NCI-H2196 treated with DMSO at 0.1 percent for 48 hours (cell line): Measurements from ENCODE around the gene NTM.
"Not testable (repeated sequence)": the region's sequence is repeated elsewhere in the genome, so short reads cannot be mapped to it uniquely, and the experiment has no call there.

Source experiments
- DNase-seq: peaks from one replicate; lab custom pipeline; 2025; ENCODE audit not compliant: unreplicated experiment; lab: John Stamatoyannopoulos, UW

Gene NTM

GRCh38 chr11:131497686-131498085 is 127.3 kb downstream of the NTM start:
- not testable (repeated sequence) for DNase-seq

GRCh38 chr11:131498631-131499160 is 128.3 kb downstream of the NTM start:
- DNase-seq, result no peak

GRCh38 chr11:131499199-131499598 is 128.8 kb downstream of the NTM start:
- no peak for DNase-seq

- DNase-seq, result no peak
Measured at GRCh38 chr11:131503017-131503416, 132.6 kb downstream of the NTM start.

- DNase-seq, result no peak
Measured at GRCh38 chr11:131504199-131504949, 134.0 kb downstream of the NTM start.

- DNase-seq, result no peak
Measured at GRCh38 chr11:131506348-131506747, 135.9 kb downstream of the NTM start.

GRCh38 chr11:131510662-131511061 is 140.2 kb downstream of the NTM start:
- no peak for DNase-seq

- DNase-seq, result no peak
Measured at GRCh38 chr11:131511794-131512193, 141.4 kb downstream of the NTM start.

- DNase-seq, result no peak
Measured at GRCh38 chr11:131512228-131512627, 141.8 kb downstream of the NTM start.

GRCh38 chr11:131514062-131514461 is 143.6 kb downstream of the NTM start:
- DNase-seq, result no peak

- no peak for DNase-seq
Measured at GRCh38 chr11:131518305-131518838, 148.0 kb downstream of the NTM start.

GRCh38 chr11:131522851-131523250 is 152.4 kb downstream of the NTM start:
- DNase-seq, result no peak

GRCh38 chr11:131530407-131530806 is 160.0 kb downstream of the NTM start:
- DNase-seq, result no peak

- DNase-seq, result no peak
Measured at GRCh38 chr11:131533149-131533548, 162.7 kb downstream of the NTM start.

- DNase-seq, result no peak
Measured at GRCh38 chr11:131533998-131534397, 163.6 kb downstream of the NTM start.

- DNase-seq, result no peak
Measured at GRCh38 chr11:131534611-131535010, 164.2 kb downstream of the NTM start.

- no peak for DNase-seq
Measured at GRCh38 chr11:131536159-131536558, 165.7 kb downstream of the NTM start.

GRCh38 chr11:131537196-131537595 is 166.8 kb downstream of the NTM start:
- no peak for DNase-seq

GRCh38 chr11:131537748-131538147 is 167.3 kb downstream of the NTM start:
- DNase-seq, result no peak

GRCh38 chr11:131538322-131538721 is 167.9 kb downstream of the NTM start:
- no peak for DNase-seq

GRCh38 chr11:131540676-131541075 is 170.3 kb downstream of the NTM start:
- DNase-seq, result no peak

GRCh38 chr11:131543389-131544025 is 173.1 kb downstream of the NTM start:
- no peak for DNase-seq
